Breast epithelium (tissue), 4 donors: ENCODE results near the gene UBE2D2. TPM values are rescaled to one million over a fixed set of nuclear protein-coding genes. Genes with fewer than 3 reads are reported as not detected.
"Not testable (repeated sequence)": the region's sequence is repeated elsewhere in the genome, so short reads cannot be mapped to it uniquely, and the experiment has no call there.

Experiments used
- DNase-seq, 2 donors: peaks; one replicate each; pipeline ENCODE4 v3.0.0-alpha.2; 2019; ENCODE audit warnings: low spot score in 2 of 2
- H3K27ac ChIP-seq, 2 donors: fragments of 200-600 bp; sonication (generic) in 1 of 2; one replicate each; pipeline ENCODE4 v1.5.1; 2016 to 2019; ENCODE audit warnings: mild to moderate bottlenecking in 1 of 2
- H3K27me3 ChIP-seq, 2 donors: fragments of 200-600 bp; sonication (generic) in 1 of 2; one replicate each; pipeline versions ENCODE4 v1.5.1 to v1.6.0; 2017 to 2019; ENCODE audit warnings: control low read depth in 1 of 2, mild to moderate bottlenecking in 1 of 2
- H3K36me3 ChIP-seq: fragments of 200-600 bp; one replicate; pipeline ENCODE4 v1.5.1; 2019
- H3K4me1 ChIP-seq, 2 donors: fragments of 200-600 bp; sonication (generic); one replicate each; pipeline ENCODE4 v1.5.1; 2016 to 2019; ENCODE audit warnings: control low read depth in 1 of 2
- H3K4me3 ChIP-seq, 3 donors: fragments of 200-600 bp; sonication (generic); 1 replicate in 2 of 3; 2 replicates in 1 of 3; pipeline ENCODE4 v1.5.1; 2016 to 2019; ENCODE audit warnings: mild to moderate bottlenecking in 3 of 3, moderate library complexity in 2 of 3
- H3K9me3 ChIP-seq, 2 donors: fragments of 200-600 bp; sonication (generic) in 1 of 2; one replicate each; pipeline ENCODE4 v1.5.1; 2016 to 2019; ENCODE audit warnings: control low read depth in 1 of 2
- POLR2A ChIP-seq: fragments of 450-650 bp; IDR thresholded peaks from one replicate; pipeline ENCODE4 v1.6.1; 2016; ENCODE audit warnings: antibody characterized with exemption, mild to moderate bottlenecking, moderate library complexity
- POLR2AphosphoS5 ChIP-seq, 3 donors: sonication (generic); formaldehyde crosslinking; IDR thresholded peaks; one replicate each; pipeline ENCODE4 v1.6.1; 2017; ENCODE audit warnings: antibody characterized with exemption in 3 of 3
- intact Hi-C: fragments of 100-400 bp; cut with DNase I; formaldehyde crosslinking; loops from one replicate; pipeline ENCODE4 v1.15.1; 2023; ENCODE audit warnings: low total_unique reads
- total RNA-seq, 3 donors: library from RNA; depleted of rRNA; stranded (reverse); fragments of >200 nt; gene quantifications; one replicate each; pipeline ENCODE4 v1.1.0, GENCODE V29; 2016
- TF ChIP-seq, protein P1 (sequence below), 3 donors: fragments of 450-650 bp; IDR thresholded peaks; one replicate each; pipeline ENCODE4 v1.5.1; 2016 to 2017; ENCODE audit warnings: antibody characterized with exemption in 3 of 3, mild to moderate bottlenecking in 3 of 3, moderate library complexity in 3 of 3

The UBE2D2 gene
- total RNA-seq, 3 donors from 2014 or later: 55.1 to 68.3 (median 58.1) TPM

DNA sequence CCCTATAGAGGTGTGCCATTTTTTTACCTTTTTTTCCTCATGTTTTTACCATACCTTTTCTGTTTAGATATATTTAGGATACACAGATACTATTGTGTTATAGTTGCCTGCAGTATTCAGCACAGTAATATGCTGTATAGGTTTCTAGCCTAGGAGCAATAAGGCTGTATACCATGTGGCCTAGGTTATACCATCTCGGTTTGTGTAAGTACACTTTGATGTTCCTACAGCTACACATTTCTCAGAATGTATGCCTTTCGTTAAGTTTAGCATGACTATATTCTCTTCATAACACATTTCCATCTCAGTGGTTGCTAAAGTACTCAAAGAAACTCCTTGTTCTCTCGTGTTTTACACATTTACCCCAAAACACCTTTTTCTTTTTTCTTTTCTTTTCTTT is 23.0 kb downstream of the UBE2D2 start:
- no peaks in the 10 kb centered on the region for H3K4me1 ChIP-seq
- no peak for DNase-seq
- H3K4me3 ChIP-seq: no peak overlapping the region
- no peak overlapping the region for H3K27ac ChIP-seq
- intact Hi-C loops: no loop called here
- H3K9me3 ChIP-seq: no peaks in the 10 kb centered on the region
- no peaks in the 10 kb centered on the region for H3K27me3 ChIP-seq
- TF ChIP-seq POLR2A: no peak
- H3K36me3 ChIP-seq: no peaks in the 10 kb centered on the region

DNA sequence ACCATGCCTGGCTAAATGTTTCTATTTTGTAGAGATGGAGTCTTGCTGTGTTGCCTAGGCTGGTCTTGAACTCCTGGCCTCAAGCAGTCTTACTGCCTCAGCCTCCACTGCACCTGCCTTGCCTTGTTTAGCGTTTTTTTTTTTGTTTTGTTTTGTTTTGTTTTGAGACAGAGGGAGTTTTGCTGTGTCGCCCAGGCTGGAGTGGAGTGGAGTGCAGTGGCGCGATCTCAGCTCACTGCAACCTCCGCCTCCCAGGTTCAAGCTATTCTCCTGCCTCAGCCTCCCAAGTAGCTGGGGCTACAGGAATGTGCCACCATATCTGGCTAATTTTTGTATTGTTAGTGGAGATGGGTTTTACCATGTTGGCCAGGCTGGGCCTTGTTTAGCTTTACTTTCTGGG is 27.0 kb downstream of the UBE2D2 start:
- DNase-seq, H3K27me3 ChIP-seq, intact Hi-C loops, H3K36me3 ChIP-seq, H3K4me1 ChIP-seq, H3K27ac ChIP-seq, H3K4me3 ChIP-seq, H3K9me3 ChIP-seq: not testable (repeated sequence)

DNA sequence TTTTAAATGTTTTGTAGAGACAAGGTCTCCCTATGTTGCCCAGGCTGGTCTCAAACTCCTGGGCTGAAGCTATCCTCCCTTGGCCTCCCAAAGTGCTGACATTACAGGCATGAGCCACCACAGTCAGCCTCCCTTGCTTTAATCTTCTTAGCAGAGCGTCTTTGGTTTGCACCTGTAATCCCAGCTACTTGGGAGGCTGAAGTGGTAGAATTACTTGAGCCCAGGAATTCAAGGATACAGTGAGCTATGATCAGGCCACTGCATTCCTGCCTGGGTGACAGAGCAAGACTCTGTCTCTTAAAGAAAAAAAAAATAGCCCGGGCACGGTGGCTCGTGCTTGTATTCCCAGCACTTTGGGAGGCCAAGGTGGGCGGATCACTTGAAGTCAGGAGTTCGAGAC is 27.8 kb downstream of the UBE2D2 start:
- TF ChIP-seq POLR2A (no peak), POLR2AphosphoS5 (IDR thresholded peaks at IDR 0.05) (no peak)
- intact Hi-C loops: no loop called here
- no peaks in the 10 kb centered on the region for H3K27me3 ChIP-seq

DNA sequence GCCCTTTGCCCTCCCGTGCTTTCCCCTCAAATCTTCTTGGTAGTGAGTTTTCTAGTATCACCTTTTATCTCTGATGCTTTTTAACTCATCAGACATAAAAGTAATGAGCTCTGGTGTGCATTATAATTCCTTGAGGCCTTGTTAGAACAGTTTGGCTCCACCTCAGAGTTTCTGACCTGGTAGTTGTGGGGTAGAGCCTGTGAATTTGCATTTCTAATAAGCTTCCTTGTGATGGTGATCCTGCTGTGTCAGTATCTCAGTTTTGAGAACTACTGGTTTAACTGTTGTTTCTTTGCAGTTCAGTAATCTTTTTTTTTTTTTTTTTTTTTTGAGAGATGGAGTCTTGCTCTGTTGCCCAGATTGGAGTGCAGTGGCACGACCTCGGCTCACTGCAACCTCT is 31.1 kb downstream of the UBE2D2 start:
- intact Hi-C loops: no loop called here
- H3K4me3 ChIP-seq: no peak overlapping the region
- DNase-seq: no peak
- H3K36me3 ChIP-seq: no peaks in the 10 kb centered on the region
- no peak overlapping the region for H3K27ac ChIP-seq
- H3K27me3 ChIP-seq: no peaks in the 10 kb centered on the region
- no peak for TF ChIP-seq POLR2AphosphoS5 (IDR thresholded peaks at IDR 0.05)
- TF ChIP-seq, protein P1, sequence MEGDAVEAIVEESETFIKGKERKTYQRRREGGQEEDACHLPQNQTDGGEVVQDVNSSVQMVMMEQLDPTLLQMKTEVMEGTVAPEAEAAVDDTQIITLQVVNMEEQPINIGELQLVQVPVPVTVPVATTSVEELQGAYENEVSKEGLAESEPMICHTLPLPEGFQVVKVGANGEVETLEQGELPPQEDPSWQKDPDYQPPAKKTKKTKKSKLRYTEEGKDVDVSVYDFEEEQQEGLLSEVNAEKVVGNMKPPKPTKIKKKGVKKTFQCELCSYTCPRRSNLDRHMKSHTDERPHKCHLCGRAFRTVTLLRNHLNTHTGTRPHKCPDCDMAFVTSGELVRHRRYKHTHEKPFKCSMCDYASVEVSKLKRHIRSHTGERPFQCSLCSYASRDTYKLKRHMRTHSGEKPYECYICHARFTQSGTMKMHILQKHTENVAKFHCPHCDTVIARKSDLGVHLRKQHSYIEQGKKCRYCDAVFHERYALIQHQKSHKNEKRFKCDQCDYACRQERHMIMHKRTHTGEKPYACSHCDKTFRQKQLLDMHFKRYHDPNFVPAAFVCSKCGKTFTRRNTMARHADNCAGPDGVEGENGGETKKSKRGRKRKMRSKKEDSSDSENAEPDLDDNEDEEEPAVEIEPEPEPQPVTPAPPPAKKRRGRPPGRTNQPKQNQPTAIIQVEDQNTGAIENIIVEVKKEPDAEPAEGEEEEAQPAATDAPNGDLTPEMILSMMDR (IDR thresholded peaks at IDR 0.05): no peak
- no peak for TF ChIP-seq POLR2A
- peaks cover 0 to 5% of the 10 kb centered on the region in 2 donors for H3K4me1 ChIP-seq
- no peaks in the 10 kb centered on the region for H3K9me3 ChIP-seq

More for the DNA sequence above, 27.8 kb downstream of the UBE2D2 start:
- no peaks in the 10 kb centered on the region for H3K9me3 ChIP-seq
- no peak overlapping the region for H3K4me3 ChIP-seq
- peaks cover 0 to 5% of the 10 kb centered on the region in 2 donors for H3K4me1 ChIP-seq
- DNase-seq: no peak
- no peaks in the 10 kb centered on the region for H3K36me3 ChIP-seq
- H3K27ac ChIP-seq: no peak overlapping the region

DNA sequence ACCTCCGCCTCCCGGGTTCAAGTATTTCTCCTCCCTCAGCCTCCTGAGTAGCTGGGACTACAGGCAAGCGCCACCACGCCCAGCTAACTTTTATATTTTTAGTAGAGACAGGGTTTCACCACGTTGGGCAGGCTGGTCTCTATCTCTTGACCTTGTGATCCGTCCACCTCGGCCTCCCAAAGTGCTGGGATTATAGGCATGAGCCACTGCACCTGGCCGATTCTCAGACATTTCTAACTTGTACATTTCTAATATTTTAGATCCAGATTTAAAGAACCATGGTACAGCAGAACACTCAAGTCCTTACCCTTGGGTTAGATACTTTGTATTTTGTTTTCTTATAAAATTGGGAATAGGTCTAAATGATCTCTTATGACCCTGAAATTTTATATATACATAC is 31.9 kb downstream of the UBE2D2 start:
- intact Hi-C loops, H3K4me3 ChIP-seq, H3K9me3 ChIP-seq, H3K27ac ChIP-seq, H3K27me3 ChIP-seq, H3K36me3 ChIP-seq, H3K4me1 ChIP-seq, DNase-seq: not testable (repeated sequence)

DNA sequence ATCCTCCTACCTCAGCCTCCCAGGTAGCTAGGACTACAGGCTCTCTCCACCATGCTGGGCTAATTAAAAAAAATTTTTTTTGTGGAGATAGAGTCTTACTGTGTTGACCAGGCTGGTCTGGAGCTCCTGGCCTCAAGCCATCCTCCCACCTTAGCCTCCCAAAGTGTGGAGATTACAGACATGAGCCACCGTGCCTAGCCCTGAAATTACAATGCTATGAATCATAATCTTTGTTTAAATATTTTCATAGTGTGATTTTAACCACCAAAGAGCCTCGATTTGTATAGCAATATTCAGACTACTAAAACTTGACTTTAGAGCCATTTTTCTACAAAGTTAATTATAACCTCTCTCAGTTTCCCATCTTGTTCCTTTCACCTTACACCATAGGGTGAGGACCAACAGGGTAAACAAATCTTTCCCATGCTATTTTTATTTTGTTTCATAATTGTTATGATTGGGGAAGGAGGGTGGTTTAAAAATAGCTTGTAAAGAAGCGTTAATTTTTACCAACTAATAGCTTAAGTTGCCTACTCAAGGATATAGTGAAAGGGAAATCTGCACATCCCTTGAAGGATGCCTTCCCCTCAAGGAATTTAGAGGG is 32.7 kb downstream of the UBE2D2 start:
- Histone ChIP-seq H3K27ac (no peak overlapping the region), H3K4me1 (peaks cover 0 to 5% of the 10 kb centered on the region in 2 donors), H3K9me3 (no peaks in the 10 kb centered on the region), H3K36me3 (no peaks in the 10 kb centered on the region), H3K4me3 (no peak overlapping the region), H3K27me3 (no peaks in the 10 kb centered on the region)
- TF ChIP-seq POLR2A: no peak
- no peak for TF ChIP-seq POLR2AphosphoS5 (IDR thresholded peaks at IDR 0.05)
- TF ChIP-seq, protein P1 (IDR thresholded peaks at IDR 0.05): no peak
- intact Hi-C loops: no loop called here
- no peak for DNase-seq

DNA sequence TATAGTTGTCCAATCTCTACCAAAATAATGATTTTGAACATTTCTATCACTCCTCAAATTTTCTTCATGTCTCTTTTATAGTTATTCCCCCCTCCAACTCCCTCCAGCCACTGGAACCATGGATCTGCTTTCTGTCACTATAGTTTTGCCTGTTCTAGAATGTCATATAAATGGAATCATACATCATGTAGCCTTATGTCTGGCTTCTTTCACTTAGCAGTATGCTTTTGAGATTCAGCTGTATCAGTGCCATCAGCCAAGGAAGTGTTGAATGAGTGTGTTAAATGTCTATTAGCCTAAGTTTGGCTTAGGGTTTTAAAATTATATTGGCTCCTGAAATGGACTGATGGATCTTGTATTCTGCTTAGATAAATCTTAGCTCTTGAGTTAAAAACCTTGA is 36.0 kb downstream of the UBE2D2 start:
- Histone ChIP-seq H3K27me3 (no peaks in the 10 kb centered on the region), H3K4me3 (no peak overlapping the region), H3K9me3 (no peaks in the 10 kb centered on the region), H3K27ac (no peak overlapping the region), H3K36me3 (no peaks in the 10 kb centered on the region), H3K4me1 (no peaks in the 10 kb centered on the region)
- no peak for DNase-seq
- intact Hi-C loops: no loop called here
- TF ChIP-seq POLR2AphosphoS5 (IDR thresholded peaks at IDR 0.05): no peak
- no peak for TF ChIP-seq POLR2A
- TF ChIP-seq, protein P1 (IDR thresholded peaks at IDR 0.05): no peak

DNA sequence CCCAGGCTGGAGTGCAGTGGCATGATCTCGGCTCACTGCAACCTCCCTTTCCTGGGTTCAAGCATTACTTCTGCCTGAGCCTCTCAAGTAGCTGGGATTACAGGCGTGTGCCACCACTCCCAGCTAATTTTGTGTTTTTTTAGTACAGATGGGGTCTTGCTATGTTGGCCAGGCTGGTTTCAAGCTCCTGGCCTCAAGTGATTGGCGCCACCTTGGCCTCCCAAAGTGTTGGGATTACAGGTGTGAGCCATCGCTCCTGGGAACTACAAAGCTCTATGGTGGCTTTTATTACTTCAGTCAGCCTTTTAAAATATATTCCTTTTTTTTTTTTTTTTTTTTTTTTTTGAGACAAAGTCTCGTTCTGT is 37.4 kb downstream of the UBE2D2 start:
- DNase-seq, intact Hi-C loops, H3K4me3 ChIP-seq, H3K27me3 ChIP-seq, H3K27ac ChIP-seq, H3K4me1 ChIP-seq, H3K36me3 ChIP-seq, H3K9me3 ChIP-seq: not testable (repeated sequence)
